K562 (cell line): ENCODE data around the gene DOCK8.

Experiments used
- CHCHD3 ChIP-seq: fragments of 250-450 bp; sonication (Bioruptor Pico); IDR thresholded peaks from 2 replicates; pipeline ENCODE4 v2.1.2; 2022; ENCODE audit warnings: mild to moderate bottlenecking
- CTCF ChIP-seq, 3 experiments: IDR thresholded peaks in 2 of 3; conservative IDR thresholded peaks in 1 of 3; 2 replicates each; pipeline ENCODE4 v1.5.1; 2011 to 2012; ENCODE audit warnings: low read length in 3 of 3, mild to moderate bottlenecking in 3 of 3, control low read depth in 2 of 3, improper control_type of control experiment in 1 of 3, inconsistent platforms in 1 of 3, low read depth in 1 of 3, mixed read lengths in 1 of 3, moderate library complexity in 1 of 3; ENCODE audit not compliant: insufficient read depth in 2 of 3
- FUS ChIP-seq: fragments of 200-400 bp; formaldehyde crosslinking; optimal IDR thresholded peaks from 2 replicates; pipeline ENCODE3; 2017; ENCODE audit warnings: low read depth, low read length
- IRF1 ChIP-seq: sonication (generic); formaldehyde crosslinking; IDR thresholded peaks from 2 replicates; pipeline ENCODE4 v1.8.0; 2022; ENCODE audit warnings: missing genetic modification reagents, mild to moderate bottlenecking, borderline replicate concordance
- IRF2 ChIP-seq: sonication (generic); formaldehyde crosslinking; IDR thresholded peaks from 2 replicates; pipeline ENCODE4 v1.8.1; 2022; ENCODE audit warnings: mild to moderate bottlenecking, missing genetic modification reagents
- JUN ChIP-seq, 2 experiments: sonication (generic) in 1 of 2; formaldehyde crosslinking in 1 of 2; IDR thresholded peaks; 2 replicates each; pipeline versions ENCODE4 v1.6.1 to v1.8.0; 2012 to 2022; ENCODE audit warnings: borderline replicate concordance in 2 of 2, mild to moderate bottlenecking in 2 of 2, improper control_type of control experiment in 1 of 2, low read depth in 1 of 2, low read length in 1 of 2, missing genetic modification reagents in 1 of 2
- PTRF ChIP-seq: fragments of 450-650 bp; IDR thresholded peaks from 2 replicates; pipeline ENCODE4 v1.6.1; 2016; ENCODE audit warnings: mild to moderate bottlenecking, missing genetic modification characterization, missing compliant biosample characterization
- SMC3 ChIP-seq: conservative IDR thresholded peaks from 2 replicates; pipeline ENCODE4 v1.6.1; 2011; ENCODE audit warnings: low read depth, low read length, improper control_type of control experiment; ENCODE audit not compliant: insufficient read depth
- ZFPM2 ChIP-seq: fragments of 250-450 bp; sonication (Bioruptor Pico); IDR thresholded peaks from 2 replicates; pipeline ENCODE4 v1.5.1; 2022; ENCODE audit warnings: mild to moderate bottlenecking
- ZNF311 ChIP-seq: fragments of 250-450 bp; sonication (Bioruptor Pico); IDR thresholded peaks from 2 replicates; pipeline ENCODE4 v1.4.0; 2020; ENCODE audit warnings: mild to moderate bottlenecking, moderate library complexity
- ZNF518B ChIP-seq: fragments of 250-450 bp; sonication (Bioruptor Pico); IDR thresholded peaks from 2 replicates; pipeline ENCODE4 v1.5.0; 2021; ENCODE audit warnings: mild to moderate bottlenecking, moderate library complexity
- TF ChIP-seq, protein P1 (sequence below): fragments of 250-450 bp; sonication (Bioruptor Pico); IDR thresholded peaks from 2 replicates; pipeline ENCODE4 v1.4.0; 2020

DNA sequence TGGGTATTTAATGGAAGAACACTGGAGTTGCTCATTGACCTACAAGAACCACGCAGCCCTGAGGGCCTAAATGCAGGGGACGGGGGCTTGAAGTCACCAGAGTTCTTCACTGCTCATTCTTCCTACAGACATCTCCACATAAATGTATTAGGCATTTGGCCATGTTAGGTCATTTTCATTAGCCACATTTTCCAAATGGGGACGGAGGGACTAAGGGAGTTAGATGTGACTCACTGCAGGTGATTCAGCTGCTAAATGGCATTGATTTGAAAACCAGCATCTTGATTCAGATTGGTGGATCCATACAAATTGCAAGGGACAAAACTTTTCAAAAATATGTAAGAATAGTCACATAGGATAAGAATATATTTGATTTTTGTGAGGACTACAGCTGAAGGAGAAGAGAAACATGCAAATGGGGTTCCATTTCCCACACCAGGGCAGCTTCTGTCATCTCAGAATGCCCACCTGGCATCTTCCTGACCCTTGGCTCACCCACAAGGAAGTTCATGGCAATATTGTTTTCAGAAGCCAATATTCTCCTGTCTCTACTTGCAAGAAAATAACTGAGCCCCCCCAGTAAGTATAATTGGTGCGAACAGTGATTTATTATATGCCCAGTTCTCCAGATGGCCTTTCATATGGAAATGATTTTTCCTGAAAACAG lies 264.8 kb downstream of the DOCK8 start:
- TF ChIP-seq CHCHD3 (CRISPR knock-in tag) (no peak), PTRF (tag) (no peak), FUS (no peak), ZNF311 (no peak), CTCF (IDR thresholded peaks at IDR 0.05 in 2 of 3, conservative IDR thresholded peaks at IDR 0.05 in 1 of 3; ENCODE audit: insufficient read depth in 2 of 3, low read depth in 1 of 3, low read length in 3 of 3) (no peak), IRF1 (no peak), JUN (IDR thresholded peaks at IDR 0.05; ENCODE audit: borderline replicate concordance, low read depth, low read length) (no peak), JUN (CRISPR knock-in tag; IDR thresholded peaks at IDR 0.05; ENCODE audit: borderline replicate concordance) (no peak), ZFPM2 (no peak), SMC3 (no peak), ZNF518B (no peak), IRF2 (CRISPR knock-in tag) (no peak)
- TF ChIP-seq, protein P1, sequence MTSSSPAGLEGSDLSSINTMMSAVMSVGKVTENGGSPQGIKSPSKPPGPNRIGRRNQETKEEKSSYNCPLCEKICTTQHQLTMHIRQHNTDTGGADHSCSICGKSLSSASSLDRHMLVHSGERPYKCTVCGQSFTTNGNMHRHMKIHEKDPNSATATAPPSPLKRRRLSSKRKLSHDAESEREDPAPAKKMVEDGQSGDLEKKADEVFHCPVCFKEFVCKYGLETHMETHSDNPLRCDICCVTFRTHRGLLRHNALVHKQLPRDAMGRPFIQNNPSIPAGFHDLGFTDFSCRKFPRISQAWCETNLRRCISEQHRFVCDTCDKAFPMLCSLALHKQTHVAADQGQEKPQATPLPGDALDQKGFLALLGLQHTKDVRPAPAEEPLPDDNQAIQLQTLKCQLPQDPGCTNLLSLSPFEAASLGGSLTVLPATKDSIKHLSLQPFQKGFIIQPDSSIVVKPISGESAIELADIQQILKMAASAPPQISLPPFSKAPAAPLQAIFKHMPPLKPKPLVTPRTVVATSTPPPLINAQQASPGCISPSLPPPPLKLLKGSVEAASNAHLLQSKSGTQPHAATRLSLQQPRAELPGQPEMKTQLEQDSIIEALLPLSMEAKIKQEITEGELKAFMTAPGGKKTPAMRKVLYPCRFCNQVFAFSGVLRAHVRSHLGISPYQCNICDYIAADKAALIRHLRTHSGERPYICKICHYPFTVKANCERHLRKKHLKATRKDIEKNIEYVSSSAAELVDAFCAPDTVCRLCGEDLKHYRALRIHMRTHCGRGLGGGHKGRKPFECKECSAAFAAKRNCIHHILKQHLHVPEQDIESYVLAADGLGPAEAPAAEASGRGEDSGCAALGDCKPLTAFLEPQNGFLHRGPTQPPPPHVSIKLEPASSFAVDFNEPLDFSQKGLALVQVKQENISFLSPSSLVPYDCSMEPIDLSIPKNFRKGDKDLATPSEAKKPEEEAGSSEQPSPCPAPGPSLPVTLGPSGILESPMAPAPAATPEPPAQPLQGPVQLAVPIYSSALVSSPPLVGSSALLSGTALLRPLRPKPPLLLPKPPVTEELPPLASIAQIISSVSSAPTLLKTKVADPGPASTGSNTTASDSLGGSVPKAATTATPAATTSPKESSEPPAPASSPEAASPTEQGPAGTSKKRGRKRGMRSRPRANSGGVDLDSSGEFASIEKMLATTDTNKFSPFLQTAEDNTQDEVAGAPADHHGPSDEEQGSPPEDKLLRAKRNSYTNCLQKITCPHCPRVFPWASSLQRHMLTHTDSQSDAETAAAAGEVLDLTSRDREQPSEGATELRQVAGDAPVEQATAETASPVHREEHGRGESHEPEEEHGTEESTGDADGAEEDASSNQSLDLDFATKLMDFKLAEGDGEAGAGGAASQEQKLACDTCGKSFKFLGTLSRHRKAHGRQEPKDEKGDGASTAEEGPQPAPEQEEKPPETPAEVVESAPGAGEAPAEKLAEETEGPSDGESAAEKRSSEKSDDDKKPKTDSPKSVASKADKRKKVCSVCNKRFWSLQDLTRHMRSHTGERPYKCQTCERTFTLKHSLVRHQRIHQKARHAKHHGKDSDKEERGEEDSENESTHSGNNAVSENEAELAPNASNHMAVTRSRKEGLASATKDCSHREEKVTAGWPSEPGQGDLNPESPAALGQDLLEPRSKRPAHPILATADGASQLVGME: no peak
